Right cardiac atrium (tissue), 5 donors: Measurements from ENCODE around the gene WNT8B. TPM values are rescaled to one million over a fixed set of nuclear protein-coding genes. Genes with fewer than 3 reads are reported as not detected.
A peak's percentile ranks its signal among the peaks of the same experiment; 100 is the strongest.

Experiments used
- ATAC-seq, 2 donors: fragments of 200-7000 bp; cut with Tn5 transposase; one replicate each; pipeline versions ENCODE4 v1.8.0 to v1.9.1; 2020; ENCODE audit warnings: moderate library complexity in 2 of 2, mild to moderate bottlenecking in 1 of 2
- DNase-seq, 3 donors: peaks; one replicate each; pipeline ENCODE4 v3.0.0-alpha.2; 2020
- H3K27ac ChIP-seq: one replicate; pipeline ENCODE4 v1.5.1; 2013; ENCODE audit warnings: mild to moderate bottlenecking, low read length, control low read depth, moderate library complexity
- H3K27me3 ChIP-seq: one replicate; pipeline ENCODE4 v1.6.1; 2013; ENCODE audit not compliant: control insufficient read depth, insufficient read depth
- H3K4me1 ChIP-seq: one replicate; pipeline ENCODE4 v1.6.1; 2013; ENCODE audit warnings: low read length; ENCODE audit not compliant: control insufficient read depth, insufficient read depth
- H3K4me3 ChIP-seq: one replicate; pipeline ENCODE4 v1.5.1; 2013; ENCODE audit warnings: low read length, control low read depth
- H3K9me3 ChIP-seq: one replicate; pipeline ENCODE4 v1.6.1; 2013; ENCODE audit warnings: low read length; ENCODE audit not compliant: control insufficient read depth
- WGBS: extraction: QIAGEN DNeasy Blood & Tissue Kit; methylation state at CpG from one replicate; pipeline ENCODE4 v1.1.7; 2013; 5-methylcytosine and 5-hydroxymethylcytosine counted together
- intact Hi-C, 4 donors: fragments of 100-400 bp; cut with DNase I; formaldehyde crosslinking; loops; one replicate each; pipeline versions ENCODE4 v1.11.0 to v1.14.0; 2022 to 2023
- polyA plus RNA-seq: library from polyadenylated mRNA; stranded (reverse); fragments of 200-250 nt; gene quantifications from one replicate; pipeline ENCODE4 v1.2.3, GENCODE V29; 2013
- total RNA-seq, 4 donors: library from RNA; stranded (reverse); fragmentation: NEBNext Ultra II Directional; extraction: Animal tissue kit (Norgen Biotek cat#: 25700); gene quantifications; one replicate each; pipeline ENCODE4 v1.2.1, GENCODE V29; 2021
- donor health status: healthy with polysubstance abuse.
- donor health status: DM: no; HTN: yes; CAD: no.
- donor health status: DM: no; HTN: no; CAD: no.
- donor health status: DM: no; HTN: yes; CAD: no; lungs with severe emphysema.
- donor health status: DM: yes; HTN: yes; CAD: no.

The WNT8B gene
- total and polyA plus RNA-seq, 5 donors = not detected

GRCh38 chr10:100505164-100505563 lies 42.4 kb downstream of the WNT8B start:
- DNase-seq (no peak), ATAC-seq (no peak)
- no peaks in the 10 kb centered on the region for H3K9me3 ChIP-seq
- H3K4me1 ChIP-seq = no peaks in the 10 kb centered on the region
- H3K27ac ChIP-seq = no peak overlapping the region
- H3K27me3 ChIP-seq = no peaks in the 10 kb centered on the region
- intact Hi-C loops = loop anchor here in 1 of 4 donors (10.0 kb wide), 1 partner anchor 170 kb away; the partner anchor contains the start of gene PKD2L1
- WGBS = 99% methylated on average over 2 of the region's 2 CpGs
- H3K4me3 ChIP-seq = no peak overlapping the region

- intact Hi-C loops = loop anchor here in 1 of 4 donors (10.0 kb wide), 1 partner anchor 172 kb away; the partner anchor contains the start of gene PKD2L1
- no peak overlapping the region for H3K27ac ChIP-seq
These were observed 44.0 kb downstream of the WNT8B start for GRCh38 chr10:100506596-100507356.

GRCh38 chr10:100507357-100507732 lies 44.5 kb downstream of the WNT8B start:
- intact Hi-C loops = loop anchor here in 1 of 4 donors (10.0 kb wide), 1 partner anchor 173 kb away; the partner anchor contains the start of gene PKD2L1
- no peak for DNase-seq

More at GRCh38 chr10:100506596-100507356, 44.0 kb downstream of the WNT8B start:
- no peaks in the 10 kb centered on the region for H3K4me1 ChIP-seq
- no peaks in the 10 kb centered on the region for H3K27me3 ChIP-seq
- no peak for ATAC-seq
- no peak for DNase-seq
- H3K4me3 ChIP-seq = no peak overlapping the region
- H3K9me3 ChIP-seq = no peaks in the 10 kb centered on the region
- 99% methylated on average over 5 of the region's 5 CpGs for WGBS

GRCh38 chr10:100508266-100508665 lies 45.5 kb downstream of the WNT8B start:
- Histone ChIP-seq H3K27me3 (no peaks in the 10 kb centered on the region), H3K9me3 (no peaks in the 10 kb centered on the region), H3K4me3 (no peak overlapping the region), H3K27ac (no peak overlapping the region), H3K4me1 (no peaks in the 10 kb centered on the region)
- DNase-seq (no peak), ATAC-seq (no peak)
- 73% methylated on average over 1 of the region's 1 CpG for WGBS
- intact Hi-C loops = loop anchor here in 1 of 4 donors (10.0 kb wide), 1 partner anchor 173 kb away; the partner anchor contains the start of gene PKD2L1

More at GRCh38 chr10:100507357-100507732, 44.5 kb downstream of the WNT8B start:
- Histone ChIP-seq H3K9me3 (no peaks in the 10 kb centered on the region), H3K27me3 (no peaks in the 10 kb centered on the region), H3K4me1 (no peaks in the 10 kb centered on the region), H3K4me3 (no peak overlapping the region), H3K27ac (no peak overlapping the region)
- 89% methylated on average over 5 of the region's 5 CpGs for WGBS
- no peak for ATAC-seq

- WGBS = 64% methylated on average over 3 of the region's 3 CpGs
- Histone ChIP-seq H3K27me3 (no peaks in the 10 kb centered on the region), H3K27ac (no peak overlapping the region), H3K9me3 (no peaks in the 10 kb centered on the region), H3K4me1 (no peaks in the 10 kb centered on the region), H3K4me3 (no peak overlapping the region)
- ATAC-seq (peak in 1 of 2 donors; percentile 45), DNase-seq (no peak)
- intact Hi-C loops = loop anchor here in 1 of 4 donors (10.0 kb wide), 1 partner anchor 174 kb away; the partner anchor contains the start of gene PKD2L1
These were observed 45.9 kb downstream of the WNT8B start for GRCh38 chr10:100508691-100509150.

GRCh38 chr10:100509241-100509840 lies 46.5 kb downstream of the WNT8B start:
- Histone ChIP-seq H3K4me3 (no peak overlapping the region), H3K9me3 (no peaks in the 10 kb centered on the region), H3K27ac (no peak overlapping the region), H3K27me3 (no peaks in the 10 kb centered on the region), H3K4me1 (no peaks in the 10 kb centered on the region)
- no peak for DNase-seq
- intact Hi-C loops = loop anchor here in 1 of 4 donors (10.0 kb wide), 1 partner anchor 175 kb away; the partner anchor contains the start of gene PKD2L1
- no peak for ATAC-seq
- 61% methylated on average over 8 of the region's 8 CpGs for WGBS

- WGBS = 85% methylated on average over 7 of the region's 7 CpGs
- H3K9me3 ChIP-seq = no peaks in the 10 kb centered on the region
- ATAC-seq = no peak
- DNase-seq = no peak
- H3K27me3 ChIP-seq = no peaks in the 10 kb centered on the region
- intact Hi-C loops = loop anchor here in 1 of 4 donors (10.0 kb wide), 1 partner anchor 166 kb away; the partner anchor contains the start of gene SCD
- no peak overlapping the region for H3K4me3 ChIP-seq
- H3K27ac ChIP-seq = no peak overlapping the region
- H3K4me1 ChIP-seq = no peaks in the 10 kb centered on the region
These were observed 47.9 kb downstream of the WNT8B start for GRCh38 chr10:100510533-100511308.

- H3K9me3 ChIP-seq = no peaks in the 10 kb centered on the region
- no peak overlapping the region for H3K4me3 ChIP-seq
- 82% methylated on average over 3 of the region's 3 CpGs for whole genome bisulfite sequencing
- ATAC-seq (no peak), DNase-seq (no peak)
- H3K27me3 ChIP-seq = no peaks in the 10 kb centered on the region
- H3K4me1 ChIP-seq = no peaks in the 10 kb centered on the region
- intact Hi-C loops = loop anchor here in 1 of 4 donors (5.0 to 10.0 kb wide), 2 partner anchors 83 to 171 kb away; partner anchors contain the start of gene SCD
- no peak overlapping the region for H3K27ac ChIP-seq
These were observed 52.8 kb downstream of the WNT8B start for GRCh38 chr10:100515612-100516011.

- no peak for ATAC-seq
- Histone ChIP-seq H3K27me3 (no peaks in the 10 kb centered on the region), H3K4me3 (no peak overlapping the region), H3K4me1 (no peaks in the 10 kb centered on the region), H3K9me3 (no peaks in the 10 kb centered on the region), H3K27ac (no peak overlapping the region)
- no peak for DNase-seq
- intact Hi-C loops = loop anchor here in 1 of 4 donors (5.0 to 10.0 kb wide), 2 partner anchors 85 to 172 kb away; partner anchors contain the start of gene SCD
- 82% methylated on average over 2 of the region's 2 CpGs for WGBS
These were observed 54.0 kb downstream of the WNT8B start for GRCh38 chr10:100516847-100517246.

GRCh38 chr10:100518761-100519241 lies 56.0 kb downstream of the WNT8B start:
- intact Hi-C loops = loop anchor here in 1 of 4 donors (5.0 to 10.0 kb wide), 2 partner anchors 86 to 174 kb away; partner anchors contain the start of gene SCD
- WGBS = 6% methylated on average over 7 of the region's 7 CpGs
- peak; percentile 67 to 68 for ATAC-seq
- Histone ChIP-seq H3K9me3 (no peaks in the 10 kb centered on the region), H3K4me1 (no peaks in the 10 kb centered on the region), H3K27ac (no peak overlapping the region), H3K27me3 (no peaks in the 10 kb centered on the region), H3K4me3 (peak overlapping the region; percentile 43)
- peak; percentile 38 to 83 (median 68) for DNase-seq
